HL-60 (cell line): Measurements from ENCODE around the gene TMOD1.
"Not testable (repeated sequence)": the region's sequence is repeated elsewhere in the genome, so short reads cannot be mapped to it uniquely, and the experiment has no call there.

Experiments
- DNase-seq, 2 experiments: peaks; one replicate each; pipeline ENCODE4 v3.0.0-alpha.2; 2010 to 2020; ENCODE audit warnings: low read depth in 1 of 2, low spot score in 1 of 2
- H3K27ac ChIP-seq: fragments of 250-450 bp; sonication (Bioruptor Pico); replicated peaks from 2 replicates; pipeline ENCODE4 v1.5.1; 2020; ENCODE audit warnings: mild to moderate bottlenecking, moderate library complexity
- H3K27me3 ChIP-seq: fragments of 250-450 bp; sonication (Bioruptor Pico); 2 replicates; pipeline ENCODE4 v1.5.1; 2021; ENCODE audit warnings: mild to moderate bottlenecking, moderate library complexity; ENCODE audit not compliant: insufficient read depth, poor library complexity, severe bottlenecking
- H3K4me3 ChIP-seq: replicated peaks from 2 replicates; pipeline ENCODE4 v1.5.1; 2011; ENCODE audit warnings: mild to moderate bottlenecking, control low read depth, low read length; ENCODE audit not compliant: insufficient read depth
- CTCF ChIP-seq: IDR thresholded peaks from one replicate; pipeline ENCODE4 v1.5.1; 2011; ENCODE audit warnings: low read length, control low read depth, inconsistent platforms; ENCODE audit not compliant: insufficient read depth
- GABPA ChIP-seq: IDR thresholded peaks from 2 replicates; pipeline ENCODE4 v1.6.1; 2012; ENCODE audit warnings: low read depth
- POLR2AphosphoS5 ChIP-seq: IDR thresholded peaks from 2 replicates; pipeline ENCODE4 v1.6.1; 2012; ENCODE audit warnings: low read depth
- REST ChIP-seq: IDR thresholded peaks from 2 replicates; pipeline ENCODE4 v1.6.1; 2012; ENCODE audit warnings: low read depth; ENCODE audit not compliant: insufficient replicate concordance
- SPI1 ChIP-seq: IDR thresholded peaks from 2 replicates; pipeline ENCODE4 v1.6.1; 2012; ENCODE audit warnings: low read depth, mild to moderate bottlenecking, borderline replicate concordance

Gene TMOD1

GRCh38 chr9:97487107-97487506 lies 14.4 kb upstream of the TMOD1 start:
- TF ChIP-seq REST = no peak
- TF ChIP-seq GABPA = no peak
- no peak for TF ChIP-seq SPI1
- peak; percentile 4 for TF ChIP-seq CTCF
- H3K27me3 ChIP-seq = no peaks in the 10 kb centered on the region
- no peak overlapping the region for H3K4me3 ChIP-seq
- no peak overlapping the region for H3K27ac ChIP-seq
- DNase-seq = no peak

GRCh38 chr9:97487861-97488260 lies 13.6 kb upstream of the TMOD1 start:
- H3K27ac ChIP-seq = no peak overlapping the region
- TF ChIP-seq SPI1 (peak; percentile 87), POLR2AphosphoS5 (no peak)
- H3K4me3 ChIP-seq = no peak overlapping the region
- DNase-seq = peak; percentile 34 to 37
- no peaks in the 10 kb centered on the region for H3K27me3 ChIP-seq

DNA sequence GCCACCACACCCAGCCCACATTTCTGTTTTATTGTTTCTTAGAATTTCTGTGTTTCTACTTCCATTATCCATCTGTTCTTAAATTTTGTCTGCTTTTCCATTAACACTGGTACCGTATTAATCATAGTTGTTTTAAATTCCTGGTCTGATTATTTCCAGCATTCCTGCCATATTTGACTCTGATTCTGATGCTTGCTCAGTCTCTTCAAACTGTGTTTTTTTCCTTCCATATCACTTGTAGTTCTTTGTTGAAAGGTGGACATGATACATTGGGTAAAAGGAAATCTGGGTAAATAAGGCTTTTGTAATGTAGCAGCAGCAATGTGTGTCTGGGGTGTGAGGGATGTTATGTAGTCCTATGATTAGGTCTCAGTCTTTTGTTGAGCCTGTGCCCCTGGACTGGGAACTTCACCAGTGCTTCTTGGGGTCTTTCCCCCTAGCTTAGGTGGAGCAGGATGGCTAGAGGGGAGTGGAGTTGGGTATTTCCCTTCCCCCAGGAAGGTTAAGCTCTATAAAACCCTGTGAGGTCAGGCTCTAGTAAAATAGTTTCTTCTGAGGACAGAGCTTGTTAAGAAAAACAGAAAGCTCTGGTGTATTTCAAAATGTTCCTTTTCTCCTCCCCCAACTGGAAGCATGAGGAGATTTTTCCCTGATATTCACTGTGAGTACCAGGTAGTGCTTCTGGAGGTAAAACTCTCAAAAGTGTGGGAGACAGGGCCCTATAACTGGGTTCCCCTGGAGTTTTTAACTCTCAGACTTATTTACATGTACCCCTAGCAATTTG lies 10.1 kb upstream of the TMOD1 start:
- no peaks in the 10 kb centered on the region for H3K27me3 ChIP-seq

DNA sequence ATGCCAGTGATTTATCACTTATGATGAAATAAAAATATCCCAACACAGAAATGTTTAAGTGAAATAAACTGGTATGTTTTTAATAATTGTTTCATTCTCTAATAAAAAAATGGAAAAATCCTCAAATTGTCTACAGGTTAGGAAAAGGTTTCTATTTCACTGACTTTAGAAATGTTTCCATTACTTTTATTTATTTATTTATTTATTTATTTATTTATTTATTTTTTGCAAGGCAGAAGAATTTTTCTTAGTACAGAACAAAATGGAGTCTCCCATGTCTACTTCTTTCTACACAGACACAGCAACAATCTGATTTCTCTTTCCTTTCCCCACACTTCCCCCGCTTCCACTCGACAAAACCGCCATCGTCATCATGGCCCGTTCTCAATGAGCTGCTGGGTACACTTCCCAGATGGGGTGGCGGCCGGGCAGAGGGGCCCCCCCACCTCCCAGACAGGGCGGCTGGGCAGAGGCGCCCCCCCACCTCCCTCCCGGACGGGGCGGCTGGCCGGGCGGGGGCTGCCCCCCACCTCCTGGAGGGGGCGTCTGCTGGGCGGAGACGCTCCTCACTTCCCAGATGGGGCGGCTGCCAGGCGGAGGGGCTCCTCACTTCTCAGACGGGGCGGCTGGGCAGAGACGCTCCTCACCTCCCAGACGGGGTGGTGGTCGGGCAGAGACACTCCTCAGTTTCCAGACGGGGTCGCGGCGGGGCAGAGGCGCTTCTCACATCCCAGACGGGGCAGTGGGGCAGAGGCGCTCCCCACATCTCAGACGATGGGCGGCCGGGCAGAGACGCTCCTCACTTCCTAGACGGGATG lies 3.7 kb upstream of the TMOD1 start:
- H3K27ac ChIP-seq, DNase-seq, H3K4me3 ChIP-seq: not testable (repeated sequence)
- H3K27me3 ChIP-seq = peaks cover 19% of the 10 kb centered on the region

More for the DNA sequence above, 10.1 kb upstream of the TMOD1 start:
- Histone ChIP-seq H3K27ac (no peak overlapping the region), H3K4me3 (no peak overlapping the region)
- no peak for DNase-seq
- TF ChIP-seq POLR2AphosphoS5 (no peak), REST (no peak), GABPA (no peak), SPI1 (no peak), CTCF (no peak)

DNA sequence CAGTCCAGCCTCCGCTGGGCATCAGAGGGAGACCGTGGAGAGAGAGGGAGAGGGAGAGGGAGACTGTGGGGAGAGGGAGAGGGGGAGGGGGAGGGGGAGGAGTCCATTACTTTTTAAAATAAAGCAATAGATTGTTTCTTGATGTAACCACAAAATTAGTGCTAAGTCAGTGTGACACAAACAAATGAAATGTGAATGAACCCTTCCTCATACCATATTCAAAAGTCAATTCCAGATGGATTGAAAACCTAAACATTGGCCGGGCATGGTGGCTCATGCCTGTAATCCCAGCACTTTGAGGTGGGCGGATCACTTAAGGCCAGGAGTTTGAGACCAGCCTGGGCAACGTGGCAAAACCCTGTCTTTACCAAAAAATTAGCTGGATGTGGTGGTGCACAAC lies 2.6 kb upstream of the TMOD1 start:
- peaks cover 29% of the 10 kb centered on the region for H3K27me3 ChIP-seq

More for the DNA sequence above, 2.6 kb upstream of the TMOD1 start:
- not testable (repeated sequence) for H3K4me3 ChIP-seq, H3K27ac ChIP-seq, DNase-seq
